ENCODE results near the gene BRD1.
"Not testable (repeated sequence)": the region's sequence is repeated elsewhere in the genome, so short reads cannot be mapped to it uniquely, and the experiment has no call there.

BRD1 gene

GRCh38 chr22:49852898-49853894 lies 25.5 kb upstream of the BRD1 start, which contains the start of gene ZBED4:
Gene ZBED4 (plus strand): TSS chr22:49853844. CDS start chr22:49883663, 29,819 bp downstream.
- DNase-seq: peak; percentile 95

- not testable (repeated sequence) for DNase-seq
Measured at GRCh38 chr22:49852568-49852897, 24.9 kb upstream of the BRD1 start.

DNA sequence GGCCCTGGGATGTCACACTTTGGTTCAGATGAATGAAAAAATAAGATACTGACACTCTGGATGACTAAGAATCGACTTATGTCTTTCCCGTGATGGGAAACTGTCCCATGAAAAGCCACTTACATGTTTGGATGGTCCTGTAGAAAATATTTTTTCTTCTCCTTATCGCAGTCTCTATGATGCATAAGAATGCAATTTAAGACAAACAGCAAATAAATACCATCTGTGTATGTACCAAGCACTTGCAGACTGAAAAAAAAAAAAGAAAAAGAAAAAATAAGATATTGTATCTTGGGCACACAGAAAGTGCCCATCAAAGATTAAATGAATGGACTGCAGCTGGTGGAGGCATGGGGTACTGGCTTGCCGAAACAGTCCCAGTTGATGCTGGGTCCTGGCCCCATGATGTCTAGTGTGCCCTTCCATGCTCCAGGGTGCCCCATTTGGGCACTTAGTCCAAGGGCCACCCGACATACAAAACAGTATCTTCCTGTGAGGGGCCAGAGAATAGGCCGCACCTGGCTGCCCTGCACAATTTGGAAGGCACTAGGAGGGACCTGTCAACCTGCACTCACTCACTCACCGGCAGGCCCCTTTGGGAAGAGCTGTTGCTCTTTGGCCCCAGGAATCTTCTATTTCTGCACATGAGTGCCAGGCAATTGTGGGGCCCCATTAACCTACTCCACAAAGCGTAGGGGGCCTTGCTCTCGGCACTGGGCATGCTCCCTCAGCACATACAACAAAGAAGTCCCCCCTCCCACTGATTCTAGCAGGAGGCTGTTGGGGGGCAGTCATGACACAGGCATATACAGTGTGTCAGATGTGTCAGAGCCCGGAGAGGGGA lies 23.5 kb upstream of the BRD1 start:
- DNase-seq: no peak

DNA sequence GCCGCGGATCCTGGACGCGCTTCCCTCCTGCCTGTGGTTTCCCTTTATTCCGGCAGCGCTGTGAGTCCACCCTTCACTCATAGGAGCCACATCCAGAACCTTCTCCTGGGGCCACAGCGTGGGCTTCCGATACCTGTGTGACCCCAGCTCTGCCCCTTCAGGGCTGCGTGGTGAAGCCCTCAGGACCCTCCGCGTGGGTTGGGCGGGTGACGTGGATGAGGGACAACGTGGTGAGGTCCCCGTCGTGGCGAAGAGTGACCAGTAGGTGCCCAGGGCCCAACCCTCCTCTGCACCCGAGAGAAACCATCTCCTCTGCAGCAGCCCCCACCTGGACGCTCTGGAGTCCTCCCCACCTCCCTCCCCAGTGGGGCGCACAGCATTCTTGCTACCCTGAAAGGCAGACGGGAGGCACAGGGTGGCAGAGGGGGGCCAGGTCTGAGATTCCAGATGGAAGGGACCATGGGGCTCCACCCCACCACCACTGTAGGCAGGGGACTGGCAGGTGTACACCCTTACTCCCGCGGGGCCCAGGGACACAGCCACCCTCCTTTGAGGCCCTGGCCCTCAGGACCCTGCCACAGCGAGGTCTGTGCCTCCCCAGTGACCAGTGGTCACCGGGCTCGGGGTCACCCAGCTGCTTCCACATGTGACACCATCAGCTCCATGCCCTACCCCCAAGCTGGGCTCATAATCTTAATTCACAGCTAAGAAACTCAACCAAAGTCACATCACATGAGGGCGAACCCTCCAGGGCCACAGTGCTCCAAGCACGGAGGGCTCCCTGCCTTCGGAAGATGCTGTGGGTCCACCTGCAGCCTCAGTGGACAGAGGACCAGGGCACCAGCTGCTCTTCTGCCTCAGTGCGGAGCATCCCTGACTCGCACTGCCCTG lies 22.6 kb upstream of the BRD1 start:
- no peak for DNase-seq

DNA sequence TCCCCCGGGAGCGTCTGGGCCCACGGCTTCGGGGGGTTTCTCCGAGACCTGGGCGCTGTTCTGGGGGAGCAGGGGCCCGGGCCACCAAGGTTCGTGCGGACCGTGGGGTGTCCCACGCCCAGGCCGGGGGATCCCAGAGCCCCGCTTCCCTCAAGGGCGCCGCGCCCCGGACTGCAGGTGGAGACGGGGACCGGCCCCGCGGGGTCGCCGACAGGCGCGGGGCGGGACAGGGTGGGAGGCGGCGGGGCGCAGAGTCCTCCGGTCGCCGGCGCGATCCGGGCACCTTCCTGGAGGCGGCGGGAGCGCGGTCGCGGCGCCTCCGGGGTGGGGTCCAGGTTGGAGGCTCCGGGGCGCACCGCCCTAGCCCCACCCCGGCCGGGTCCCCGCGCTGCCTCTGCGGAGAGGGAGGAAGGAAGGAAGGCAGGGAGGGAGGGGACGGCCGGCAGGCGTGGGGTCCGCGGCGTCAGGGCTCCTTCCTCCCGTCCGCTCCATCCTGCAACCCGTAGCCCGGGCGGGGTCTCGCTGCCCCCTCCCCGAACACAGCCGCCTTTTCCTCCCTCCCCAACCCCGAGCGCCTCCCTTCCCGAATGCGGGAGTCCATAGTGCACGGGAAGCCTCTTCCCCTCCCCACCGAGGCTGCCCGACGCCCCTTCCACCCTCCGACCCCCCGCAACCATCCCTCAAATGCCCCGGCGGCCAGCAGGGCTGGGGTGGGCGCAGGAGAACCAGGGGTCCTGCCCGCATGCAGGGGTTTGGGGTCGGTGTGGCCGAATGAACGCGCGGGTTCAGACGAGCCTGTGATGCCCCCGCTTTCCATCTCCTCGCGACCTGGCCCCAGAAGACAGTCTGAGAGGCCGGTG lies 21.7 kb upstream of the BRD1 start:
- DNase-seq: no peak

DNA sequence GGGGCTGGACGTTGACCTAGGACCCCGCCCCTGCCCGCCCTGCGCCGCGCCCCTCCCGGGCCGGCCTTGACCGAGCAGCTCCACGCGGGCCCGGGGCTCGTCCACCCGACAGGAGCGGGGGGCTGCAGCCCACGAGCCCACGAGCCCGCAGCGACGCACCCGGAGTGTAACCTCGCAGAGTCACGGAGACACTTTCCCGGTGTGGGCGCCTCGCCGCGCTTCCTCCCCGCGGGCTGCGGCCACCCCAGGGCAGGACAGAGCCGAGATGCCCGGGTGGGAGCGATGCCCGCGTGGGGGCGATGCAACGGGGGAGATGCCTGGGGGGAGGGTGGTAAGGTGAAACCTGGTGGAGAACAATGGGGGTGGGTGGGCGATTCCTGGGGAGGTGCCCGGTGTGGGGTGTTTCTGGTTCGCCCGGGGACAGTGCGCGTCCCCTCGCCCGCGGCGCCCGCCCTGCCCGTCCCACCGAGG lies 21.1 kb upstream of the BRD1 start:
- DNase-seq: no peak

GRCh38 chr22:49847751-49848689 lies 20.3 kb upstream of the BRD1 start:
- DNase-seq: no peak

DNA sequence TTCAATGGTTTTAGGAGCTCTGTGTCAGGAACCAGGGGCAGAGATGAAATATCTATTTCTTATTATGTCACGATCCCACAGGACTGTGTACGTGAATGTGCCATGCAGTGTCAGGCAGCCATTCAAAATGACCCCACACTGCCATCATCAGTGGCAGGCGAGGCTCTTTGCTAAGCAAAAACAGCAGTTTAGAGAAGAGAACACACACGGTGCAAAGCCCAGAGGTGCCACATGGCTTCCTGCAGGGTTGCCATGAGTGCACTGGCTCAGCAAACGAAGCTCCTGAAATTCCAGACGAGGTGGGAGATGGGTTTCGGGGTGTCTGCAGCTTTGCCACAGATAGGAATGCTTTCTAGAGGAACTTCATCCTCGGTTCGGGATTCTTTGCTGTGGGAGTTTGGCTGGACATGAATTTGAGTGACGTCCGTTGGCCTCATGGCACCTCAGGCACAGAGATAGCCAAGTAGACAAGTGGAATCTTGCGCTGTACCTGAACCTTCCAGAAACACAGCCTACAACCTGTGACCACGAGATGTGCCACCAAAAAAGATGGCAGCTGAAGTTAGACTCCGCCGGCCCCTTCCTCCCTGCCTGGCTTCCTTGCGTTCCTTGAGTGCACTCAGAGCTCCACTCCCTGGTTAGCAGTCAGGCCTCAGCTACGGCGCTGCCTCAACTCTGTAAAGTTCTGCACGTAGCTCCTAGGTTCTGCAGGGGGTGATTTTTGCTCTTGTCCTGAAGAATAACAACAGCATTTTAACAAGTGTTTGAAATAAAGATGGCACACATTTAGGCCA lies 18.2 kb upstream of the BRD1 start:
- DNase-seq: no peak

DNA sequence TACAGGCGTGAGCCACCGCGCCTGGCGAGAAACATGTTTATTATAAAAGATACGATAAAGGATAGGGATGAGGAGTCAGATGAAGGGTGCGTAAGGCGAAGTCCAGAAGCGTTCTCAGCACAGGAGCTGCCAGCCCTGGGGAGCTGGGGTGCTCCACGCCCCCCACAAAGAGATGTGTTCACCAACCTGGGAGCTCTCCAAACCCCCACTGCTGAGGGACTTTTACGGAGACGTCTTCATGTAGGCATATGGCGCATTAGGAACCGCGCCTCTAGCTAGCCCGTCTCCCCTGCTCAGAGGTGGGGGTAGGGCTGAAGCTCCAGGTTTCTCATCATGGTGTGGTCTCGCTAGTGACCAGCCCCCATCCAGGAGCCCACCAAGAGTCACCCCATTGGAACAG lies 17.6 kb upstream of the BRD1 start:
- DNase-seq: no peak

GRCh38 chr22:49838771-49839717 lies 11.4 kb upstream of the BRD1 start:
- no peak for DNase-seq

GRCh38 chr22:49833340-49834007 lies 5.8 kb upstream of the BRD1 start:
- DNase-seq: no peak

GRCh38 chr22:49829044-49829853 lies 1.6 kb upstream of the BRD1 start:
- DNase-seq: no peak

- DNase-seq: no peak
Measured at GRCh38 chr22:49828599-49828965, 909 bp upstream of the BRD1 start.

GRCh38 chr22:49827271-49827852 lies 311 bp downstream of the BRD1 start:
- no peak for DNase-seq

DNA sequence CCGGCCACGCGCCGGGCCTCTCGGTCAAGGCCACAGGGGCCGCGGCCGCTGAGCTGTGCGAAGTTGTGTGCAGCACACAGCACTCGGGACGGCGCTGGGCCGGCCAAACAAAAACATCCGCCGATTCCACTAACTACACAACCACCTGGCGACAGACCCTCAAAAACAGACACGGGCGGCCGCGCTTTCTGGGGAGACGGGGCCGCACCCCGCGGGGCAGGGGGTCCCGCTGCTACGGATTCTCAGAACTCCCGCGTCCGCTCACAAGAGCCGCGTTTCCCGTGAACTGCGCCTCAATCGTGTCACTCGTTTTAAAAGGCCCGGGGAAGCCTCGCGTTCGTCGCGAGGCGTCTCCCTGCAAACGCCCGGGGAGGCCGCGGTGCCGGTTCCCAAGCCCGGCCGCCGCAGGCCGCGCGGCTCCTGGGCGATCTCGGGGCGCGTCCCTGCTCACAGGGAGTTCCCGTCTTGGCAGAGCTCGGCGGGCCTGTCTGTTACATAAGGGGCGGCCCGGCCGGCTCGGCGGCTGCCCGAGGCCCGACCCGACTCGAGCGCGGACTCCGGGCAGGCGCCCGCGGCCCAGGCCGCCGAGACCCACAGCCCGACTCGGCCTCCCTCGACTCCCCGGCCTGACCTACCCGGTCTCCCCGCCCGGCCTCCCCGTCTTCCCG lies 936 bp downstream of the BRD1 start:
- DNase-seq: peak; percentile 11

All from COR-L47 (cell line).